Gastrocnemius medialis (tissue), 4 donors: ENCODE results near the gene LYRM9. TPM values are rescaled to one million over a fixed set of nuclear protein-coding genes. Genes with fewer than 3 reads are reported as not detected.

Source experiments
- ATAC-seq, 2 donors: fragments of 150-250 bp; one replicate each; pipeline ENCODE4 v1.9.1; 2016
- DNase-seq, 2 donors: peaks; one replicate each; pipeline ENCODE4 v3.0.0-alpha.2; 2019
- H3K27ac ChIP-seq, 4 donors: fragments of 200-600 bp; sonication (generic); 1 replicate in 1 of 4; 2 replicates in 3 of 4; pipeline ENCODE4 v1.5.1; 2016 to 2018; ENCODE audit warnings: mild to moderate bottlenecking in 2 of 4, moderate library complexity in 1 of 4
- H3K27me3 ChIP-seq, 3 donors: fragments of 200-600 bp; sonication (generic) in 2 of 3; 1 replicate in 1 of 3; 2 replicates in 2 of 3; pipeline versions ENCODE4 v1.5.1 to v1.6.0; 2016 to 2019; ENCODE audit warnings: mild to moderate bottlenecking in 1 of 3, moderate library complexity in 1 of 3
- H3K36me3 ChIP-seq, 2 donors: fragments of 200-600 bp; sonication (generic) in 1 of 2; one replicate each; pipeline ENCODE4 v1.5.1; 2017 to 2018
- H3K4me1 ChIP-seq, 2 donors: fragments of 200-600 bp; sonication (generic) in 1 of 2; one replicate each; pipeline ENCODE4 v1.5.1; 2016 to 2017; ENCODE audit warnings: mild to moderate bottlenecking in 2 of 2
- H3K4me3 ChIP-seq, 4 donors: fragments of 200-600 bp; sonication (generic) in 3 of 4; 1 replicate in 1 of 4; 2 replicates in 3 of 4; pipeline ENCODE4 v1.5.1; 2016 to 2019; ENCODE audit warnings: mild to moderate bottlenecking in 2 of 4
- H3K9me3 ChIP-seq, 3 donors: fragments of 200-600 bp; sonication (generic) in 2 of 3; 1 replicate in 1 of 3; 2 replicates in 2 of 3; pipeline ENCODE4 v1.5.1; 2016 to 2019
- POLR2A ChIP-seq, 2 donors: fragments of 450-650 bp; IDR thresholded peaks; one replicate each; pipeline ENCODE4 v1.6.1; 2017; ENCODE audit warnings: antibody characterized with exemption in 2 of 2, mild to moderate bottlenecking in 2 of 2, moderate library complexity in 2 of 2
- in situ Hi-C, 4 donors: fragments of 200-750 bp; cut with MboI; loops; one replicate each; pipeline versions ENCODE4 v1.15.0 to v1.8.0; 2017; ENCODE audit warnings: low sequenced_read_pairs in 4 of 4
- intact Hi-C: fragments of 100-400 bp; cut with DNase I; formaldehyde crosslinking; loops from one replicate; pipeline ENCODE4 v1.15.1; 2023; ENCODE audit warnings: low total_unique reads
- total RNA-seq, 4 donors: library from RNA; depleted of rRNA; stranded (reverse); fragments of >200 nt; gene quantifications; one replicate each; pipeline versions ENCODE4 v1.1.0 to v1.2.3, GENCODE V29; 2016
- TF ChIP-seq, protein P1 (sequence below), 5 experiments: fragments of 450-650 bp in 3 of 5; fragments of 200-600 bp in 2 of 5; sonication (generic) in 2 of 5; IDR thresholded peaks in 4 of 5; conservative IDR thresholded peaks in 1 of 5; 1 replicate in 4 of 5; 2 replicates in 1 of 5; pipeline ENCODE4 v1.5.1; 2016 to 2019; ENCODE audit warnings: antibody characterized with exemption in 5 of 5, mild to moderate bottlenecking in 3 of 5, moderate library complexity in 3 of 5

Gene LYRM9
- total RNA-seq, 4 donors from 2014 or later: 5.9 to 37.2 (median 9.6) TPM

DNA sequence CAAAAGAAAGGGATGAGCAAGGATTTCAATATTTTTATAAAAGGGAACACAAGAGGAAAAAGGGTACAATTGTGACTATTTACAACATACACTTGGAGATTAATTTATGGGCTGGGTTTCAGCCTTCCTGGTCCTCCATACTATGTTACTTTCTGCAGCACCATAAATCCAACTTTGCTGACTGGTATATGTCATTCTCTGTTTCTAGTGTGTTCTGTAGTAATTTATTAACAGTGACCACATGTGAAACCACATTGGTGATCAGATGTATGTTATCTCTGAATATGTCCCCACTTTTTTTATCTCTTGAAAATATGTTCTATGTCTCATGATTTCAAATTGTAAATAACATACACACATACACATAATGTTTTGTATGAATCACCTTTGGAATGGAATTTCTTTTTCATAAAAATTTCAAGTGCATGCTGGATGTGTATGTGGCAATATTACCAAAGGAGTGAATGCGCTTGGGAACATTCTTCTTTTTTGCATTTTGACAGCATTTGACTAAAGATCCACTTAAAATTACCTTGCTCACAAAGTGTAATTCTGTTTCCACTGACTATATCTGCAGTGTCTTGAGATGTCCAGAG lies 2.9 kb upstream of the LYRM9 start:
- Histone ChIP-seq H3K27me3 (no peaks in the 10 kb centered on the region), H3K9me3 (no peaks in the 10 kb centered on the region), H3K27ac (no peak overlapping the region), H3K36me3 (no peaks in the 10 kb centered on the region), H3K4me1 (peaks cover 6 to 7% of the 10 kb centered on the region in 2 donors), H3K4me3 (no peak overlapping the region)
- TF ChIP-seq POLR2A (IDR thresholded peaks at IDR 0.05): no peak
- TF ChIP-seq, protein P1, sequence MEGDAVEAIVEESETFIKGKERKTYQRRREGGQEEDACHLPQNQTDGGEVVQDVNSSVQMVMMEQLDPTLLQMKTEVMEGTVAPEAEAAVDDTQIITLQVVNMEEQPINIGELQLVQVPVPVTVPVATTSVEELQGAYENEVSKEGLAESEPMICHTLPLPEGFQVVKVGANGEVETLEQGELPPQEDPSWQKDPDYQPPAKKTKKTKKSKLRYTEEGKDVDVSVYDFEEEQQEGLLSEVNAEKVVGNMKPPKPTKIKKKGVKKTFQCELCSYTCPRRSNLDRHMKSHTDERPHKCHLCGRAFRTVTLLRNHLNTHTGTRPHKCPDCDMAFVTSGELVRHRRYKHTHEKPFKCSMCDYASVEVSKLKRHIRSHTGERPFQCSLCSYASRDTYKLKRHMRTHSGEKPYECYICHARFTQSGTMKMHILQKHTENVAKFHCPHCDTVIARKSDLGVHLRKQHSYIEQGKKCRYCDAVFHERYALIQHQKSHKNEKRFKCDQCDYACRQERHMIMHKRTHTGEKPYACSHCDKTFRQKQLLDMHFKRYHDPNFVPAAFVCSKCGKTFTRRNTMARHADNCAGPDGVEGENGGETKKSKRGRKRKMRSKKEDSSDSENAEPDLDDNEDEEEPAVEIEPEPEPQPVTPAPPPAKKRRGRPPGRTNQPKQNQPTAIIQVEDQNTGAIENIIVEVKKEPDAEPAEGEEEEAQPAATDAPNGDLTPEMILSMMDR (IDR thresholded peaks at IDR 0.05 in 4 of 5, conservative IDR thresholded peaks at IDR 0.05 in 1 of 5): no peak
- DNase-seq: no peak
- intact Hi-C loops: loop anchor here (10.0 kb wide), 1 partner anchor 439 kb away; the partner anchor contains the start of genes IFT20 and TNFAIP1
- no peak for ATAC-seq
- in situ Hi-C loops: loop anchor here (10.0 to 25.0 kb wide), 4 partner anchors 91 to 534 kb away; partner anchors contain the start of gene NOS2 (in 3 of the 4)

DNA sequence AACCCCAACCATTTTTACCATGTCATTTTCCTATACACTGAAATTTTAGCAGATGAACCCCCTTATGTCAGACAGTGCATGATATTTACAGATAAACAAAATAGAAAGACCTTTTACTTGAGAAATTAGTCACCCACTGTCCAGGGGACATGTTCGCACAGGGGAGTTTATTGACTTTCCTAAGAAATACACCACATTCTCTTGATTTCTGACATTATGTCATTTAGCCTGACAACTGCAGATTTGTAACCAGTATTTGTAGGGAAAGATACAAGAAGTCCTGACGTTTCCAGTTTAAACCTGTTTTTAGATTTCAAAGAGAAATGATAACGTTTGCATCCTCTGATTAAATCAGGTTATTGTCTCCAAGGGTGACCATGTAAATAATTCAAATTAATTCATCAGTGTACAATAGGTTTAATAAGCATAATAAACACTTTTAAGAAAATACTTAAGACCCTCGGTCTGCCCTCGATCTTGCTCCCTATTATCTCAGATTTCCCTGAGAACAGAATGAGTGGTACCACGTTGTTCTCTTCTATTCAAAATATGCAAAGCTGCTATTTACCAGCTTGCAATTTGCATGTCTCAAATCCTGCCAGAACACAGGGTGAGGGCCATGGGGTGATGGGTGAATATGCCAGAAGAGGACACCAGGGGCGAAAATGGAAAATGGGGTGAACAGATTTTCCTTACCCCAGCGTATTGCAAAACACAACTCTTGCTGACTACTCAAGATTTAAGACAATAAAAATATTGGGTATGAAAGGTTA lies 2.1 kb upstream of the LYRM9 start:
- no peaks in the 10 kb centered on the region for H3K9me3 ChIP-seq
- intact Hi-C loops (loop anchor here (10.0 kb wide), 1 partner anchor 439 kb away; the partner anchor contains the start of genes IFT20 and TNFAIP1), in situ Hi-C loops (loop anchor here (10.0 to 25.0 kb wide), 4 partner anchors 91 to 533 kb away; partner anchors contain the start of gene NOS2 (in 3 of the 4))
- H3K27ac ChIP-seq: no peak overlapping the region
- H3K4me1 ChIP-seq: peaks cover 6 to 7% of the 10 kb centered on the region in 2 donors
- DNase-seq: no peak
- no peaks in the 10 kb centered on the region for H3K36me3 ChIP-seq
- no peak for TF ChIP-seq POLR2A (IDR thresholded peaks at IDR 0.05)
- TF ChIP-seq, protein P1 (IDR thresholded peaks at IDR 0.05 in 4 of 5, conservative IDR thresholded peaks at IDR 0.05 in 1 of 5): no peak
- no peak overlapping the region for H3K4me3 ChIP-seq
- no peaks in the 10 kb centered on the region for H3K27me3 ChIP-seq
- ATAC-seq: no peak

DNA sequence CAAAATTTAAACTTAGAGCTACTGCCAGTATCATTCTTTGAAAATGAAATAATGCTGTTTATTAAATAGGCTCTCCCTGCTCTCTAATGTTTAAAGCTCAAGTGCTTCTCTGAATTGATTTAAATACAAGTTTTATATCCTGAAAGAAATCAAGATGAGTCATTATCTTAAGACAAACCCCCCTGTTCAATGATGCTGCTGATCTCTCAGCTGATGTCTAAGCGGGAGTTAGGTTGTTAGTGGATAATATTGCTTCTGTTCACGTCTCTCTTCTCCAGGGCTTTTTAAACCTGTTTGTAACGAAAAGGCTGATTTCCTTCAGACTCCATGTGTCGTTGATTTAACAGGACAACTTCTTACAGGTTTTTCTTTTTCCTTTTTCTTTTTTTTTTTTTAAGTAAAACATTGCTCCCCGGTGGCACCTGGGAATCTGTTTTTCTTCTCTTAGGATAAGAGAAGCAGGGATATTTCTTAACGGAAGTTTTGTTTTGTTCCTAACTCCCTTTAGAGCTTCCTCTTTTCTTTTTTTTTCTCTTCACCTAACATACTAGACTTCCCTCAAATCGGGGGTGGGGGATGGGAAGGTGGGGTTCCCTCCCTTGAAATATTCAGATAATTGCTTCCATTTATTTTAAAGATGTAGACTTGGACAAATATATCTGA lies 807 bp upstream of the LYRM9 start:
- Histone ChIP-seq H3K27me3 (no peaks in the 10 kb centered on the region), H3K36me3 (no peaks in the 10 kb centered on the region), H3K4me3 (peak overlapping the region in 2 of 4 donors; percentile 55 to 80), H3K4me1 (peaks cover 6 to 7% of the 10 kb centered on the region in 2 donors), H3K27ac (no peak overlapping the region), H3K9me3 (no peaks in the 10 kb centered on the region)
- intact Hi-C loops: loop anchor here (1.0 to 10.0 kb wide), 4 partner anchors 89 to 441 kb away; partner anchors contain the start of genes IFT20 and TNFAIP1
- no peak for DNase-seq
- TF ChIP-seq, protein P1 (IDR thresholded peaks at IDR 0.05 in 4 of 5, conservative IDR thresholded peaks at IDR 0.05 in 1 of 5): no peak
- in situ Hi-C loops: loop anchor here (10.0 to 25.0 kb wide), 4 partner anchors 89 to 532 kb away; partner anchors contain the start of gene NOS2 (in 3 of the 4)
- ATAC-seq: no peak

DNA sequence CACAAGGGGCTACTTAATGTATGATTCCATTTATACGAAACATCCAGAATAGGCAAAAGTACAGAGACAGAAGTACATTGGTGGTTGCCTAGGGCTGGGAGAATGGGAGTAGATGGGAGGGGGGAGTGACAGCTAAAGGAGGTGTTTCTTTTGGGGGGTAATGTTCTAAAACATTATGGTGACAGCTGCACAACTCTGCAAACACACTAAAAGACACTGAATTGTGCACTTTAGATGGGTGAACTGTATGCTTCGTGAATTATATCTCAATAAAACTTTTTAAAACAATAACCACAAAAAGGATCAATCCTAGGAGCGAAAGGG lies 661 bp downstream of the LYRM9 start:
- in situ Hi-C loops (loop anchor here (10.0 to 25.0 kb wide), 4 partner anchors 88 to 530 kb away; partner anchors contain the start of gene NOS2 (in 3 of the 4)), intact Hi-C loops (loop anchor here (2.0 to 10.0 kb wide), 3 partner anchors 148 to 442 kb away; partner anchors contain the start of genes IFT20 and TNFAIP1)
- no peak for TF ChIP-seq POLR2A (IDR thresholded peaks at IDR 0.05)
- TF ChIP-seq, protein P1 (IDR thresholded peaks at IDR 0.05 in 4 of 5, conservative IDR thresholded peaks at IDR 0.05 in 1 of 5): no peak
- H3K36me3 ChIP-seq: no peaks in the 10 kb centered on the region
- H3K27ac ChIP-seq: peak overlapping the region; percentile 84 to 88 (median 86)
- H3K4me3 ChIP-seq: peak overlapping the region; percentile 66 to 91 (median 85)
- no peaks in the 10 kb centered on the region for H3K27me3 ChIP-seq
- DNase-seq (no peak), ATAC-seq (no peak)
- peaks cover 6 to 7% of the 10 kb centered on the region in 2 donors for H3K4me1 ChIP-seq
- no peaks in the 10 kb centered on the region for H3K9me3 ChIP-seq
